ENCODE results near the gene TMEM51.

TMEM51 gene

GRCh38 chr1:15124362-15125100 is 29.0 kb upstream of the TMEM51 start:
- H3K9me2 ChIP-seq (replicated peaks; ENCODE audit: insufficient read depth, low read length), result no peaks in the 10 kb centered on the region

DNA sequence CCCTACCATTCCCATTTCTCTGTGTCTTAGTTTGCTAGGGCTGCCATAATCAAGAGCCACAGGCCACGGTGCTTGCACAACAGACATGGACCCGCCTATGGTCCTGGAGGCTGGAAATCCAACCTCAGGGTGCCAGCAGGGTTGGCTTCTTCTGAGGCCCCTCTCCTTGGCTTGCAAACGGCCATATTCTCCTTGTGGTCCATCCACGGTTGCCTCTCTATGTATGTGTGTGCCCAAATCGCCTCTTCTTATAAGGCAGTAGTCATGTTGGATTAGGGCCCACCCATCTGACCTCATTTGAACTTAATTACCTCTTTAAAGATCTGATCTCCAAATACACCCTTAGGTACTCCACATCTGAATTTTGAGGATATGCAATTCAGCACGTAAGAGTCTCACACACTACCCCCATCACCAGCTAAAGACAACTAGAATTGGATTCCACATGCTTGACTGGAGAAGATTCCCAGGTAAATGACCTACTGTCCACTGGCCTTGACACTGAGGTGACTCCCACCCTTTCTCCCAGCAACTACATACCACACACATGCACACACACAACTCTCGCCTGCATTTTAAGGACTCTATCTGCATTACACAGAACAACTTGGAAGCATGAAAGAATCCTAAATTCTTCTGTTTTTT is 28.3 kb upstream of the TMEM51 start:
- H3K36me3 ChIP-seq (ENCODE audit: low read length), result no peaks in the 10 kb centered on the region
- H4K20me1 ChIP-seq (ENCODE audit: low read depth, low read length), result no peaks in the 10 kb centered on the region
- H2AFZ ChIP-seq (ENCODE audit: low read depth, low read length, severe bottlenecking), result no peak overlapping the region
- no peak overlapping the region for H3K27ac ChIP-seq (ENCODE audit: low read depth, low read length)
- no peaks in the 10 kb centered on the region for H3F3A ChIP-seq (ENCODE audit: insufficient read depth)
- H3K4me2 ChIP-seq (ENCODE audit: low read depth, low read length, poor library complexity, severe bottlenecking), result no peak overlapping the region
- H3K9ac ChIP-seq (ENCODE audit: low read length), result no peak overlapping the region
- H3K9me3 ChIP-seq (ENCODE audit: insufficient read depth, low read length), result no peaks in the 10 kb centered on the region
- H3K27me3 ChIP-seq (ENCODE audit: low read length), result no peaks in the 10 kb centered on the region
- TF ChIP-seq EZH2phosphoT487 (conservative IDR thresholded peaks at IDR 0.05; ENCODE audit: low read length) (no peak), CTCF (IDR thresholded peaks at IDR 0.05; ENCODE audit: insufficient read depth, low read length, poor library complexity, severe bottlenecking) (no peak)
- no peak overlapping the region for H3K4me3 ChIP-seq (ENCODE audit: insufficient read depth, low read length, poor library complexity, severe bottlenecking)
- no peaks in the 10 kb centered on the region for H3K79me2 ChIP-seq (ENCODE audit: insufficient read depth, low read length)
- H3K9me2 ChIP-seq (replicated peaks; ENCODE audit: insufficient read depth, low read length), result no peaks in the 10 kb centered on the region

More at GRCh38 chr1:15124362-15125100, 29.0 kb upstream of the TMEM51 start:
- Histone ChIP-seq H2AFZ (ENCODE audit: low read depth, low read length, severe bottlenecking) (no peak overlapping the region), H3K4me2 (ENCODE audit: low read depth, low read length, poor library complexity, severe bottlenecking) (no peak overlapping the region), H3K9me3 (ENCODE audit: insufficient read depth, low read length) (no peaks in the 10 kb centered on the region), H4K20me1 (ENCODE audit: low read depth, low read length) (no peaks in the 10 kb centered on the region), H3K4me3 (ENCODE audit: insufficient read depth, low read length, poor library complexity, severe bottlenecking) (no peak overlapping the region), H3K36me3 (ENCODE audit: low read length) (no peaks in the 10 kb centered on the region), H3K27me3 (ENCODE audit: low read length) (no peaks in the 10 kb centered on the region), H3K9ac (ENCODE audit: low read length) (no peak overlapping the region), H3F3A (ENCODE audit: insufficient read depth) (no peaks in the 10 kb centered on the region), H3K79me2 (ENCODE audit: insufficient read depth, low read length) (no peaks in the 10 kb centered on the region), H3K27ac (ENCODE audit: low read depth, low read length) (no peak overlapping the region)
- TF ChIP-seq EZH2phosphoT487 (conservative IDR thresholded peaks at IDR 0.05; ENCODE audit: low read length) (no peak), CTCF (IDR thresholded peaks at IDR 0.05; ENCODE audit: insufficient read depth, low read length, poor library complexity, severe bottlenecking) (no peak)

GRCh38 chr1:15128077-15128476 is 25.5 kb upstream of the TMEM51 start:
- Histone ChIP-seq H3K9me2 (replicated peaks; ENCODE audit: insufficient read depth, low read length) (no peaks in the 10 kb centered on the region), H3K9me3 (ENCODE audit: insufficient read depth, low read length) (no peaks in the 10 kb centered on the region), H3K27ac (ENCODE audit: low read depth, low read length) (no peak overlapping the region), H4K20me1 (ENCODE audit: low read depth, low read length) (no peaks in the 10 kb centered on the region), H3K4me3 (ENCODE audit: insufficient read depth, low read length, poor library complexity, severe bottlenecking) (no peak overlapping the region), H3K4me2 (ENCODE audit: low read depth, low read length, poor library complexity, severe bottlenecking) (no peak overlapping the region), H3F3A (ENCODE audit: insufficient read depth) (no peaks in the 10 kb centered on the region), H3K79me2 (ENCODE audit: insufficient read depth, low read length) (no peaks in the 10 kb centered on the region), H3K36me3 (ENCODE audit: low read length) (no peaks in the 10 kb centered on the region), H2AFZ (ENCODE audit: low read depth, low read length, severe bottlenecking) (no peak overlapping the region), H3K9ac (ENCODE audit: low read length) (no peak overlapping the region), H3K27me3 (ENCODE audit: low read length) (no peaks in the 10 kb centered on the region)
- no peak for TF ChIP-seq CTCF (IDR thresholded peaks at IDR 0.05; ENCODE audit: insufficient read depth, low read length, poor library complexity, severe bottlenecking)
- TF ChIP-seq EZH2phosphoT487 (conservative IDR thresholded peaks at IDR 0.05; ENCODE audit: low read length), result no peak
